Mammary epithelial cell (primary cell): ENCODE measurements around the gene ARHGAP15.

Experiments
- CTCF ChIP-seq, 2 donors: IDR thresholded peaks in 1 of 2; conservative IDR thresholded peaks in 1 of 2; 2 replicates each; pipeline ENCODE4 v1.5.1; 2011 to 2012; ENCODE audit warnings: inconsistent platforms in 2 of 2, low read length in 2 of 2, mild to moderate bottlenecking in 2 of 2, control low read depth in 1 of 2, low read depth in 1 of 2; ENCODE audit not compliant: insufficient read depth in 1 of 2; ENCODE audit errors: extremely low read depth in 1 of 2
- EZH2 ChIP-seq: IDR thresholded peaks from 2 replicates; pipeline ENCODE4 v1.6.1; 2012; ENCODE audit warnings: low read length, inconsistent platforms, borderline replicate concordance

GRCh38 chr2:143160732-143161707 lies 31.8 kb downstream of the ARHGAP15 start:
- TF ChIP-seq CTCF (conservative IDR thresholded peaks at IDR 0.05 in 1 of 2, IDR thresholded peaks at IDR 0.05 in 1 of 2; ENCODE audit: extremely low read depth in 1 of 2, insufficient read depth in 1 of 2, low read depth in 1 of 2, low read length in 2 of 2) (no peak), EZH2 (no peak)
